ENCODE results near the gene SND1. TPM values are rescaled to one million over a fixed set of nuclear protein-coding genes. Genes with fewer than 3 reads are reported as not detected.
A peak's percentile ranks its signal among the peaks of the same experiment; 100 is the strongest.

SND1 gene
- total RNA-seq, 1 donor from 2014 or later = 165 TPM

GRCh38 chr7:128056901-128057300 is 404.9 kb downstream of the SND1 start:
- Mint-ChIP-seq H3K27ac (ENCODE audit: unreplicated experiment) (no peak overlapping the region), H3K27me3 (ENCODE audit: unreplicated experiment) (peaks cover 12% of the 10 kb centered on the region), H3K36me3 (ENCODE audit: unreplicated experiment) (no peaks in the 10 kb centered on the region), H3K9me3 (ENCODE audit: unreplicated experiment) (peaks cover 16% of the 10 kb centered on the region), H3K4me1 (ENCODE audit: low read depth, unreplicated experiment) (peaks cover 36% of the 10 kb centered on the region), H3K4me3 (ENCODE audit: unreplicated experiment) (no peak overlapping the region)
- no peak for DNase-seq
- TF ChIP-seq, protein P1, sequence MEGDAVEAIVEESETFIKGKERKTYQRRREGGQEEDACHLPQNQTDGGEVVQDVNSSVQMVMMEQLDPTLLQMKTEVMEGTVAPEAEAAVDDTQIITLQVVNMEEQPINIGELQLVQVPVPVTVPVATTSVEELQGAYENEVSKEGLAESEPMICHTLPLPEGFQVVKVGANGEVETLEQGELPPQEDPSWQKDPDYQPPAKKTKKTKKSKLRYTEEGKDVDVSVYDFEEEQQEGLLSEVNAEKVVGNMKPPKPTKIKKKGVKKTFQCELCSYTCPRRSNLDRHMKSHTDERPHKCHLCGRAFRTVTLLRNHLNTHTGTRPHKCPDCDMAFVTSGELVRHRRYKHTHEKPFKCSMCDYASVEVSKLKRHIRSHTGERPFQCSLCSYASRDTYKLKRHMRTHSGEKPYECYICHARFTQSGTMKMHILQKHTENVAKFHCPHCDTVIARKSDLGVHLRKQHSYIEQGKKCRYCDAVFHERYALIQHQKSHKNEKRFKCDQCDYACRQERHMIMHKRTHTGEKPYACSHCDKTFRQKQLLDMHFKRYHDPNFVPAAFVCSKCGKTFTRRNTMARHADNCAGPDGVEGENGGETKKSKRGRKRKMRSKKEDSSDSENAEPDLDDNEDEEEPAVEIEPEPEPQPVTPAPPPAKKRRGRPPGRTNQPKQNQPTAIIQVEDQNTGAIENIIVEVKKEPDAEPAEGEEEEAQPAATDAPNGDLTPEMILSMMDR (IDR thresholded peaks at IDR 0.05; ENCODE audit: partially characterized antibody, unreplicated experiment) = no peak

- peaks cover 10% of the 10 kb centered on the region for H3K9me3 Mint-ChIP-seq (ENCODE audit: unreplicated experiment)
- H3K4me1 Mint-ChIP-seq (ENCODE audit: low read depth, unreplicated experiment) = peaks cover 32% of the 10 kb centered on the region
- peaks cover 8% of the 10 kb centered on the region for H3K27me3 Mint-ChIP-seq (ENCODE audit: unreplicated experiment)
- H3K27ac Mint-ChIP-seq (ENCODE audit: unreplicated experiment) = no peak overlapping the region
- TF ChIP-seq, protein P1 (IDR thresholded peaks at IDR 0.05; ENCODE audit: partially characterized antibody, unreplicated experiment) = no peak
- H3K36me3 Mint-ChIP-seq (ENCODE audit: unreplicated experiment) = no peaks in the 10 kb centered on the region
- H3K4me3 Mint-ChIP-seq (ENCODE audit: unreplicated experiment) = no peak overlapping the region
- DNase-seq = no peak
Measured at GRCh38 chr7:128057909-128058308, 405.9 kb downstream of the SND1 start.

- DNase-seq = no peak
- Mint-ChIP-seq H3K36me3 (ENCODE audit: unreplicated experiment) (no peaks in the 10 kb centered on the region), H3K9me3 (ENCODE audit: unreplicated experiment) (peaks cover 12% of the 10 kb centered on the region), H3K4me3 (ENCODE audit: unreplicated experiment) (no peak overlapping the region), H3K4me1 (ENCODE audit: low read depth, unreplicated experiment) (peaks cover 32% of the 10 kb centered on the region), H3K27me3 (ENCODE audit: unreplicated experiment) (peaks cover 8% of the 10 kb centered on the region), H3K27ac (ENCODE audit: unreplicated experiment) (no peak overlapping the region)
- TF ChIP-seq, protein P1 (IDR thresholded peaks at IDR 0.05; ENCODE audit: partially characterized antibody, unreplicated experiment) = no peak
Measured at GRCh38 chr7:128059143-128059988, 407.4 kb downstream of the SND1 start.

DNA sequence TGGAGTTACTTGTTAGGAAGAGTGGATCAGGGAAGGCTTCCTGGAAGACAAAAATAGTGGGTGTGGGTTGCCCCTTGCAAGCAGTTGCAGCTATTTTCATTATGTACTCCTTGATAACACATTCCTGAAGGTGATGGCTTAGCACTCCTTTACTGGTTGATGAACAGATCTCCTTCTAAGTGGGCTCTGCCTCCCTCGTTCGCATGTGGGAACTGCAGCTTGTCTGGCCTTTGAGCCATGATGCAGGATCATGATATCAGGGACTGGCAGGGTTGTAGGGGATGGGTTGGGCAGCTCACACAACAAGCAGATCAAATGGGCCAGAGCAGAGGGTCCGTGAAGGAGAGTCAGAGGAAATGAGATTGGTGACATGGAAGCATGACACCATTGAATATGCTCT is 408.0 kb downstream of the SND1 start:
- H3K27ac Mint-ChIP-seq (ENCODE audit: unreplicated experiment) = no peak overlapping the region
- no peak overlapping the region for H3K4me3 Mint-ChIP-seq (ENCODE audit: unreplicated experiment)
- no peaks in the 10 kb centered on the region for H3K36me3 Mint-ChIP-seq (ENCODE audit: unreplicated experiment)
- peaks cover 14% of the 10 kb centered on the region for H3K9me3 Mint-ChIP-seq (ENCODE audit: unreplicated experiment)
- H3K4me1 Mint-ChIP-seq (ENCODE audit: low read depth, unreplicated experiment) = peaks cover 32% of the 10 kb centered on the region
- TF ChIP-seq, protein P1 (IDR thresholded peaks at IDR 0.05; ENCODE audit: partially characterized antibody, unreplicated experiment) = no peak
- peaks cover 8% of the 10 kb centered on the region for H3K27me3 Mint-ChIP-seq (ENCODE audit: unreplicated experiment)
- DNase-seq = no peak

DNA sequence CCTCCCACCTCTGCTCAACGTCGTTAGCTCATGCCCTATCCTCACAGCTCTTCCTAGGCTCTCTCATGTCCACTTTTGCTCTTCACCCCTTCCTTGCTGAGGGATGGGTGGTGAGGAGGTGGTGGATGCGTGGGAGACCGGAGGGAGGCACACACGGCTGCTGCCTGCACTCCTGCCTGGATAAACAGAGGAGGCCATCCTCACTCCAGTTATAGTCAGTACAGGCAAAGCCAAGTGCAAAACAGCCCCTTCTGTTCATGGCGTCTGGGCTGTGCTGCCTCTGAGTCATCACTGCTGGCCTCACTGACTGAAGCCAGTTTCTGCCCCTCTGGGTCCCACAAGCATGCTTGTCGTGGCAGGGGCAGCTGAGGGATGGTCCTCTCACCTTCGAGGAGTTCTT is 411.1 kb downstream of the SND1 start:
- peak overlapping the region; percentile 15 for H3K27ac Mint-ChIP-seq (ENCODE audit: unreplicated experiment)
- TF ChIP-seq, protein P1 (IDR thresholded peaks at IDR 0.05; ENCODE audit: partially characterized antibody, unreplicated experiment) = no peak
- peaks cover 43% of the 10 kb centered on the region for H3K4me1 Mint-ChIP-seq (ENCODE audit: low read depth, unreplicated experiment)
- peaks cover 3% of the 10 kb centered on the region for H3K27me3 Mint-ChIP-seq (ENCODE audit: unreplicated experiment)
- H3K9me3 Mint-ChIP-seq (ENCODE audit: unreplicated experiment) = peaks cover 18% of the 10 kb centered on the region
- no peaks in the 10 kb centered on the region for H3K36me3 Mint-ChIP-seq (ENCODE audit: unreplicated experiment)
- DNase-seq = no peak
- H3K4me3 Mint-ChIP-seq (ENCODE audit: unreplicated experiment) = no peak overlapping the region
